AG04450 (cell line): ENCODE measurements around the gene HEBP1. TPM values are rescaled to one million over a fixed set of nuclear protein-coding genes. Genes with fewer than 3 reads are reported as not detected.

ENCODE experiments used
- CTCF ChIA-PET: fragments of 300-600, 350-600 bp; formaldehyde crosslinking; extraction: SDS; loops from one replicate; lab custom pipeline; 2022; ENCODE audit warnings: antibody characterized with exemption, inconsistent platforms; lab: Charles Lee
- POLR2A ChIA-PET: fragments of 350-600 bp; formaldehyde crosslinking; extraction: SDS; loops from one replicate; lab custom pipeline; 2021; ENCODE audit warnings: antibody characterized with exemption, inconsistent platforms; lab: Yijun Ruan, JAX
- DNase-seq: peaks from one replicate; pipeline ENCODE4 v3.0.0-alpha.2; 2011; ENCODE audit warnings: low read depth, low spot score
- H3K27ac ChIP-seq: one replicate; pipeline ENCODE4 v1.5.1; 2012; ENCODE audit warnings: low read depth, low read length, control low read depth
- H3K27me3 ChIP-seq: one replicate; pipeline ENCODE4 v1.6.0; 2012; ENCODE audit warnings: low read length; ENCODE audit not compliant: control insufficient read depth, insufficient read depth
- H3K4me3 ChIP-seq: 2 replicates; pipeline ENCODE4 v1.5.1; 2011; ENCODE audit warnings: mild to moderate bottlenecking, low read depth, low read length, control low read depth
- H3K9me3 ChIP-seq: 2 replicates; pipeline ENCODE4 v1.5.1; 2012; ENCODE audit warnings: low read length; ENCODE audit not compliant: control insufficient read depth, insufficient read depth
- polyA plus RNA-seq: library from polyadenylated mRNA; depleted of rRNA; stranded (reverse); fragments of >200 nt; gene quantifications from 2 replicates; pipeline ENCODE4 v1.2.3, GENCODE V29; 2011; rRNA removed
- small RNA-seq: library from RNA; depleted of rRNA; stranded (forward); fragments of <200 nt; gene quantifications from one replicate; pipeline ENCODE3, GENCODE V24; 2012; ENCODE audit warnings: low read depth; ENCODE audit not compliant: insufficient read length
- TF ChIP-seq, protein P1 (sequence below): IDR thresholded peaks from 2 replicates; pipeline ENCODE4 v1.5.1; 2011; ENCODE audit warnings: low read depth, low read length, control low read depth, inconsistent platforms

Gene HEBP1
- polyA plus RNA-seq, 1 experiment = 57.7 TPM

DNA sequence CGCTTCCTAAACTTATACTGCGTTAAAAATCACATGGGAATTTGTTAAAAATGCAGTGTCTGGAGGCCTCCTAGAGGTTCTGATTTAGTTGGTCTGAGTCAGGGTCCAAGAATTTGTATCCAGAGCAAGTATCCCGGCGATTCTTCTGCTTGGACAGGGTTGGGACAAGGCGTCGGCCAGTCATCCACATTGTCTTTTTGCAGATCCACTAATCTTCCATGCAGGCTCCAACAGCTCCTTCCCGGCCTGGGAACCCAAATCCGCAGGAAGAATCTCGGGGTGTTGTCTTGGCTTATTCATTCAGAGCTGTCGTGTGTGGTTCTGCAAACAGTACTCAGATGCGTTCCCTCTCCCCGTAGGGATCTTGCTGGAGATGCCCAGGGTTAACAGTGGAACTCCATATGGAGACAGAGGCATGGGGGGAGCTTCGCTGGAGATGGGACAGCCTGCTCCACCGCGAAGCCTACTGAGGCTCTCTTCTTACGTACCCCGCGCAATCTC lies 73.4 kb downstream of the HEBP1 start:
- Histone ChIP-seq H3K27ac (no peak overlapping the region), H3K27me3 (no peaks in the 10 kb centered on the region), H3K4me3 (no peak overlapping the region), H3K9me3 (peaks cover 4% of the 10 kb centered on the region; the same call in 1 of the 2 replicates)
- no peak for DNase-seq
- POLR2A ChIA-PET = no interaction called here
- CTCF ChIA-PET = interaction anchor here (0.7 to 1.3 kb wide), 4 partner anchors 10 to 329 kb away, joined by 3 to 7 read pairs (median 4); no protein-coding TSS in a partner anchor
- TF ChIP-seq, protein P1, sequence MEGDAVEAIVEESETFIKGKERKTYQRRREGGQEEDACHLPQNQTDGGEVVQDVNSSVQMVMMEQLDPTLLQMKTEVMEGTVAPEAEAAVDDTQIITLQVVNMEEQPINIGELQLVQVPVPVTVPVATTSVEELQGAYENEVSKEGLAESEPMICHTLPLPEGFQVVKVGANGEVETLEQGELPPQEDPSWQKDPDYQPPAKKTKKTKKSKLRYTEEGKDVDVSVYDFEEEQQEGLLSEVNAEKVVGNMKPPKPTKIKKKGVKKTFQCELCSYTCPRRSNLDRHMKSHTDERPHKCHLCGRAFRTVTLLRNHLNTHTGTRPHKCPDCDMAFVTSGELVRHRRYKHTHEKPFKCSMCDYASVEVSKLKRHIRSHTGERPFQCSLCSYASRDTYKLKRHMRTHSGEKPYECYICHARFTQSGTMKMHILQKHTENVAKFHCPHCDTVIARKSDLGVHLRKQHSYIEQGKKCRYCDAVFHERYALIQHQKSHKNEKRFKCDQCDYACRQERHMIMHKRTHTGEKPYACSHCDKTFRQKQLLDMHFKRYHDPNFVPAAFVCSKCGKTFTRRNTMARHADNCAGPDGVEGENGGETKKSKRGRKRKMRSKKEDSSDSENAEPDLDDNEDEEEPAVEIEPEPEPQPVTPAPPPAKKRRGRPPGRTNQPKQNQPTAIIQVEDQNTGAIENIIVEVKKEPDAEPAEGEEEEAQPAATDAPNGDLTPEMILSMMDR = no peak

DNA sequence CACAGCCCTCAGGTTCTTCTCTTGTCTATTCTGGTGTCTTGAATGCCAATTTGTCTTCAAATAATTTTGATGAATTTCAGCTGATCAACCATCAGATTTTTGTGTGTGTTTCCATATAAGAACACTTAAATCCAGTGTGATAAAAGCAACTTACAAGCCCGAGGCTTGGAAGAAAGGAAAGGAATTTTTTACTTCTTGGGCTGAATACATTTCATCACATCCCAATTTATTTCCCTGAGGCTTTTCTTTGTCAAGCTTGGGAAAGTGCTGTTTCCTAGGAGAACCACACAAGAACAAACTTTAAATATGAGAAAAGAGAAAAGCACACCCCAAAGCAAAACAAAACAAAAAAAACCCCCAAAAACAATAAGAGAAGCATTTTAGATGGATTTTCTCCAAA lies 74.7 kb downstream of the HEBP1 start:
- Histone ChIP-seq H3K27me3 (no peaks in the 10 kb centered on the region), H3K4me3 (no peak overlapping the region), H3K27ac (no peak overlapping the region), H3K9me3 (peaks cover 4% of the 10 kb centered on the region; the same call in 1 of the 2 replicates)
- ChIA-PET CTCF (interaction anchor here (1.0 to 1.5 kb wide), 2 partner anchors 9 to 287 kb away, joined by 3 to 10 read pairs; no protein-coding TSS in a partner anchor), POLR2A (no interaction called here)
- TF ChIP-seq, protein P1 = no peak
- DNase-seq = no peak

Small RNAs within 50 kb of the gene (small RNA-seq; reads per million reads assigned to genes)
- not detected for gene RF00604

Other genes with a start within 250 kb of the HEBP1 start
- 2.2 and 2.6 TPM in 2 replicates for gene APOLD1, start 214.6 kb downstream of the HEBP1 start, polyA plus RNA-seq
- 91.3 and 113 TPM in 2 replicates for gene DDX47, start 186.9 kb downstream of the HEBP1 start, polyA plus RNA-seq
- gene GPRC5A, start 108.7 kb downstream of the HEBP1 start, polyA plus RNA-seq = 117 and 118 TPM in 2 replicates
- not detected in 2 replicates for gene GPRC5D, start 48.1 kb downstream of the HEBP1 start, polyA plus RNA-seq
- 6.1 and 7.3 TPM in 2 replicates for gene FAM234B, start 44.1 kb upstream of the HEBP1 start, polyA plus RNA-seq
- gene GSG1, start 103.4 kb upstream of the HEBP1 start, polyA plus RNA-seq = 1.6 and 1.7 TPM in 2 replicates
- 209 and 257 TPM in 2 replicates for gene EMP1, start 196.5 kb upstream of the HEBP1 start, polyA plus RNA-seq